HepG2 (cell line): ENCODE data around the gene CACNG4. TPM values are rescaled to one million over a fixed set of nuclear protein-coding genes. Genes with fewer than 3 reads are reported as not detected.

Experiments used
- ATAC-seq: fragments of 200-7000 bp; cut with Tn5 transposase; 3 replicates; pipeline ENCODE4 v1.9.1; 2020; ENCODE audit warnings: mild to moderate bottlenecking, moderate library complexity
- BruUV-seq: library from RNA; stranded (reverse); fragments of 400-500 nt; replicated peaks from 2 replicates; lab custom pipeline; 2021; lab: Mats Ljungman, UMichigan
- CTCF ChIA-PET: fragments of 300-600 bp; formaldehyde crosslinking; extraction: SDS; loops from one replicate; lab custom pipeline; 2021; ENCODE audit warnings: low total read pairs, inconsistent platforms, low intra/inter-chr PET ratio; lab: Yijun Ruan, JAX
- POLR2A ChIA-PET: fragments of 350-600 bp; sonication (Branson Sonifier 250); formaldehyde crosslinking; loops from one replicate; lab custom pipeline; 2020; ENCODE audit warnings: antibody characterized with exemption, inconsistent platforms; lab: Yijun Ruan, JAX
- DNase-seq: peaks from one replicate; pipeline ENCODE4 v3.0.0-alpha.2; 2015; ENCODE audit warnings: low spot score
- FAIRE-seq: peaks from 3 replicates; lab custom pipeline; 2011; peaks lifted over from hg19 to GRCh38; lab: Jason Lieb, UNC
- H2AFZ ChIP-seq: one replicate; pipeline ENCODE4 v1.6.1; 2011; ENCODE audit warnings: low read length, inconsistent platforms
- H3K27ac ChIP-seq: fragments of 300-600 bp; 3 replicates; pipeline ENCODE4 v1.8.0; 2011; ENCODE audit warnings: mixed run types, mild to moderate bottlenecking, mixed read lengths, low read length, inconsistent platforms; ENCODE audit not compliant: insufficient read depth; ENCODE audit errors: extremely low read length
- H3K27me3 ChIP-seq, 2 experiments: fragments of 200-600 bp in 1 of 2; 2 replicates in 1 of 2; 3 replicates in 1 of 2; pipeline versions ENCODE4 v1.6.0 to v1.8.0; 2011; ENCODE audit warnings: low read length in 2 of 2, mild to moderate bottlenecking in 2 of 2, moderate library complexity in 2 of 2, inconsistent platforms in 1 of 2; ENCODE audit not compliant: insufficient read depth in 2 of 2, control insufficient read depth in 1 of 2
- H3K36me3 ChIP-seq, 2 experiments: fragments of 200-600 bp in 1 of 2; replicated peaks in 1 of 2; 2 replicates in 1 of 2; 3 replicates in 1 of 2; pipeline versions ENCODE4 v1.5.1 to v1.8.0; 2011; ENCODE audit warnings: low read length in 2 of 2, inconsistent platforms in 1 of 2; ENCODE audit not compliant: insufficient read depth in 2 of 2, control insufficient read depth in 1 of 2
- H3K4me1 ChIP-seq: 2 replicates; pipeline ENCODE4 v1.5.1; 2012; ENCODE audit warnings: low read length, inconsistent platforms; ENCODE audit not compliant: insufficient read depth
- H3K4me2 ChIP-seq: 2 replicates; pipeline ENCODE4 v1.6.0; 2011; ENCODE audit warnings: low read depth, low read length, inconsistent platforms
- H3K4me3 ChIP-seq, 3 experiments: fragments of 200-600 bp in 1 of 3; sonication (generic), shearing (Covaris generic) in 1 of 3; replicated peaks in 1 of 3; 2 replicates each; pipeline ENCODE4 v1.5.1; 2011 to 2016; ENCODE audit warnings: low read length in 3 of 3, inconsistent platforms in 2 of 3, low read depth in 2 of 3, mild to moderate bottlenecking in 2 of 3, control low read depth in 1 of 3, mixed read lengths in 1 of 3; ENCODE audit not compliant: insufficient read depth in 1 of 3
- H3K79me2 ChIP-seq: one replicate; pipeline ENCODE4 v1.6.1; 2011; ENCODE audit warnings: low read length, inconsistent platforms; ENCODE audit not compliant: insufficient read depth
- H3K9ac ChIP-seq: 2 replicates; pipeline ENCODE4 v1.6.0; 2011; ENCODE audit warnings: mild to moderate bottlenecking, low read depth, low read length, inconsistent platforms; ENCODE audit not compliant: insufficient read depth
- H3K9me3 ChIP-seq: 2 replicates; pipeline ENCODE4 v1.5.1; 2012; ENCODE audit warnings: mild to moderate bottlenecking, low read length
- H4K20me1 ChIP-seq: 2 replicates; pipeline ENCODE4 v1.6.0; 2011; ENCODE audit warnings: inconsistent platforms, mild to moderate bottlenecking, low read length, moderate library complexity; ENCODE audit not compliant: insufficient read depth
- ETV6 ChIP-seq: sonication (generic); formaldehyde crosslinking; conservative IDR thresholded peaks from 2 replicates; pipeline ENCODE4 v1.4.0; 2020; ENCODE audit warnings: missing genetic modification reagents
- FOXJ3 ChIP-seq: sonication (generic); formaldehyde crosslinking; IDR thresholded peaks from 2 replicates; pipeline ENCODE4 v1.4.0; 2020; ENCODE audit warnings: missing genetic modification reagents, mild to moderate bottlenecking, borderline replicate concordance
- MAX ChIP-seq: IDR thresholded peaks from 2 replicates; pipeline ENCODE4 v1.6.1; 2012; ENCODE audit warnings: inconsistent platforms
- MYNN ChIP-seq: sonication (generic); formaldehyde crosslinking; IDR thresholded peaks from 2 replicates; pipeline ENCODE4 v1.4.0; 2020; ENCODE audit warnings: mild to moderate bottlenecking, low read depth, missing genetic modification reagents
- ZBTB1 ChIP-seq: sonication (generic); formaldehyde crosslinking; IDR thresholded peaks from 2 replicates; pipeline ENCODE4 v1.4.0; 2020; ENCODE audit warnings: missing genetic modification reagents, borderline replicate concordance
- ZFP36L1 ChIP-seq: sonication (generic); formaldehyde crosslinking; IDR thresholded peaks from 2 replicates; pipeline ENCODE4 v1.8.0; 2022; ENCODE audit warnings: mild to moderate bottlenecking, missing genetic modification reagents, moderate library complexity
- ZNF232 ChIP-seq: sonication (generic); formaldehyde crosslinking; IDR thresholded peaks from 2 replicates; pipeline ENCODE4 v1.4.0; 2020; ENCODE audit warnings: missing genetic modification reagents, borderline replicate concordance
- ZNF510 ChIP-seq: sonication (generic); formaldehyde crosslinking; IDR thresholded peaks from 2 replicates; pipeline ENCODE4 v1.4.0; 2020; ENCODE audit warnings: low read depth, mild to moderate bottlenecking, missing genetic modification reagents
- WGBS: methylation state at CpG from one replicate; pipeline ENCODE4 v1.1.6; 2017; ENCODE audit warnings: low lambda C conversion rate; 5-methylcytosine and 5-hydroxymethylcytosine counted together
- in situ Hi-C: cut with HindIII; loops from 2 replicates; pipeline ENCODE4 v1.10.0; 2017; ENCODE audit warnings: low pct_unique_long_range_greater_than_20kb; ENCODE audit not compliant: extremely low pct_ligation_motif_present
- intact Hi-C: fragments of 100-400 bp; cut with micrococcal nuclease; formaldehyde crosslinking; loops from one replicate; pipeline ENCODE4 v1.10.0; 2022; ENCODE audit not compliant: unreplicated experiment
- polyA plus RNA-seq, 8 experiments: library from polyadenylated mRNA; depleted of rRNA in 3 of 8; stranded (reverse) in 7 of 8; unstranded in 1 of 8; fragments of >200 nt; fragmentation: Illumina TruSeq in 4 of 8; extraction: Trizol in 4 of 8; gene quantifications; 2 replicates each; pipeline versions ENCODE4 v1.2.1 to v1.2.3, GENCODE V29; 2011 to 2016; ENCODE audit warnings: low read depth in 4 of 8, missing spikeins in 1 of 8, mixed read lengths in 1 of 8; ENCODE audit not compliant: insufficient read depth in 1 of 8
- total RNA-seq, 5 experiments: library from RNA; depleted of rRNA; stranded (reverse); fragments of >200 nt; fragmentation: Illumina TruSeq; extraction: Trizol; gene quantifications; 2 replicates each; pipeline ENCODE4 v1.2.3, GENCODE V29; 2016; ENCODE audit warnings: low read depth in 1 of 5

CACNG4 gene
- total and polyA plus RNA-seq, 2 of the 13 experiments (the other 11 are each of a cell fraction or from before 2014, with no cell fraction given) = 0.09 TPM

- Histone ChIP-seq H3K27ac (no peak overlapping the region), H3K9ac (no peak overlapping the region), H3K79me2 (no peaks in the 10 kb centered on the region), H3K36me3 (no peaks in the 10 kb centered on the region), H3K4me1 (peaks cover 16% of the 10 kb centered on the region), H2AFZ (no peak overlapping the region), H3K4me2 (no peak overlapping the region), H4K20me1 (no peaks in the 10 kb centered on the region), H3K27me3 (peaks cover 10 to 31% of the 10 kb centered on the region in 2 experiments; a peak in 4 of 5 replicates), H3K9me3 (no peaks in the 10 kb centered on the region), H3K4me3 (no peak overlapping the region)
- no peak for ATAC-seq
- TF ChIP-seq ZNF510 (CRISPR knock-in tag) (no peak), ZFP36L1 (CRISPR knock-in tag) (no peak), FOXJ3 (no peak), ETV6 (CRISPR knock-in tag) (no peak), MYNN (CRISPR knock-in tag) (no peak)
- ChIA-PET POLR2A (no interaction called here), CTCF (no interaction called here)
- FAIRE-seq = no peak
- intact Hi-C loops (no loop called here), in situ Hi-C loops (no loop called here)
- BruUV-seq = no TSS peak
- WGBS = 52% methylated on average over 9 of the region's 12 CpGs
- DNase-seq = no peak
Observed at GRCh38 chr17:67022451-67022810, 57.9 kb downstream of the CACNG4 start.

GRCh38 chr17:67024736-67025135 lies 60.2 kb downstream of the CACNG4 start:
- no TSS peak for BruUV-seq
- H3K36me3 ChIP-seq = no peaks in the 10 kb centered on the region
- WGBS = 59% methylated on average over 12 of the region's 17 CpGs
- CTCF ChIA-PET = no interaction called here
- no peak overlapping the region for H3K27ac ChIP-seq
- no peak for ATAC-seq
- peaks cover 8 to 31% of the 10 kb centered on the region in 2 experiments; a peak in 4 of 5 replicates for H3K27me3 ChIP-seq
- H2AFZ ChIP-seq = no peak overlapping the region
- intact Hi-C loops = no loop called here
- no peak for FAIRE-seq
- H3K9me3 ChIP-seq = no peaks in the 10 kb centered on the region
- H3K79me2 ChIP-seq = no peaks in the 10 kb centered on the region
- no peak overlapping the region for H3K9ac ChIP-seq
- H3K4me1 ChIP-seq = peaks cover 11% of the 10 kb centered on the region
- no peak for DNase-seq
- H3K4me3 ChIP-seq = no peak overlapping the region
- POLR2A ChIA-PET = no interaction called here
- no peaks in the 10 kb centered on the region for H4K20me1 ChIP-seq
- TF ChIP-seq ZBTB1 (CRISPR knock-in tag) (no peak), MAX (no peak), ZNF232 (no peak)
- TF ChIP-seq, all 625 proteins: peak for 0
- H3K4me2 ChIP-seq = no peak overlapping the region
- in situ Hi-C loops = no loop called here
